ENCODE measurements around the gene STXBP5L. TPM values are rescaled to one million over a fixed set of nuclear protein-coding genes. Genes with fewer than 3 reads are reported as not detected.
"Not testable (repeated sequence)": the region's sequence is repeated elsewhere in the genome, so short reads cannot be mapped to it uniquely, and the experiment has no call there.

Gene STXBP5L
- total RNA-seq, 2 experiments from 2014 or later: not detected

DNA sequence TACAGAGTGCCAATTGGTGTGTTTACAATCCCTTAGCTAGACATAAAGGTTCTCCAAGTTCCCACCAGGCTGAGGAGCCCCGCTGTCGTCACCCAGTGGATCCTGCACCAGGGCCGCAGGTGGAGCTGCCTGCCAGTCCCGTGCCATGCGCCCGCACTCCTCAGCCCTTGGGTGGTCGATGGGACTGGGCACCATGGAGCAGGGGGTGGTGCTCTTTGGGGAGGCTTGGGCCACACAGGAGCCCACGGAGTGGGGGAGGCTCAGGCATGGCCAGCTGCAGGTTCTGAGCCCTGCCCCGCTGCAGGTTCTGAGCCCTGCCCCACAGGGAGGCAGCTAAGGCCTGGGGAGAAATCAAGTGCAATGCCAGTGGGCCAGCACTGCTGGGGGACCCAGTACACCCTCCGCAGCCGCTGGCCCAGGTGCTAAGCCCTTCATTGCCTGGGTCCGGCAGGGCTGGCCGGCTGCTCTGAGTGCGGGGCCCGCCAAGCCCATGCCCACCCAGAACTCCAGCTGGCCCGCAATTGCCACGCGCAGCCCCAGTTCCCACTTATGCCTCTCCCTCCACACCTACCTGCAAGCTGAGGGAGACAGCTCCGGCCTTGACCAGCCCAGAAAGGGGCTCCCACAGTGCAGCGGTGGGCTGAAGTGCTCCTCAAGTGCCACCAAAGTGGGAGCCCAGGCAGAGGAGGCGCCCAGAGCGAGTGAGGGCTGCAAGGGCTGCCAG is 170.5 kb downstream of the STXBP5L start:
- DNase-seq; H3K9me3 Mint-ChIP-seq (ENCODE audit: low read depth); H3K36me3 Mint-ChIP-seq; CTCF ChIA-PET; H3K27me3 Mint-ChIP-seq; H3K4me1 Mint-ChIP-seq; ATAC-seq; H3K4me3 Mint-ChIP-seq; H3K27ac Mint-ChIP-seq: not testable (repeated sequence)

DNA sequence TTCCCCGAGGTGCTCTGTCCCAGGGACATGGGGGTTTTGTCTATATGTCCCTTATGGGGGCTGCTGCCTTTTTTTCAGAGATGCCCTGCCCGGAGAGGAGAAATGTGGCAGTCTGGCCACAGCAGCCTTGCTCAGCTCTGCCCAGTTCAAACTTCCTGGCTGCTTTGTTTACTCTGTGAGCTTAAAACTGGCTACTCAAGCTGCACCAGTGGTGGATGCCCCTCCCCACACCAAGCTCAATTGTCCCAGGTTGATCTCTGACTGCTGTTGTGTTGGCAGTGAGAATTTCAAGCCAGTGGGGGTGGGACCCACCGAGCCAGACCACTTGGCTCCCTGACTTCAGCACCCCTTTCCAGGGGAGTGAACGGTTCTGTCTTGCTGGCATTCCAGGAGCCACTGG is 188.9 kb downstream of the STXBP5L start:
- H3K36me3 Mint-ChIP-seq: no peaks in the 10 kb centered on the region
- ATAC-seq (no peak), DNase-seq (no peak)
- CTCF ChIA-PET: no interaction called here
- no peaks in the 10 kb centered on the region for H3K4me1 Mint-ChIP-seq
- H3K27me3 Mint-ChIP-seq: no peaks in the 10 kb centered on the region
- H3K4me3 Mint-ChIP-seq: no peak overlapping the region
- peaks cover 6% of the 10 kb centered on the region for H3K9me3 Mint-ChIP-seq (ENCODE audit: low read depth)
- H3K27ac Mint-ChIP-seq: no peak overlapping the region

DNA sequence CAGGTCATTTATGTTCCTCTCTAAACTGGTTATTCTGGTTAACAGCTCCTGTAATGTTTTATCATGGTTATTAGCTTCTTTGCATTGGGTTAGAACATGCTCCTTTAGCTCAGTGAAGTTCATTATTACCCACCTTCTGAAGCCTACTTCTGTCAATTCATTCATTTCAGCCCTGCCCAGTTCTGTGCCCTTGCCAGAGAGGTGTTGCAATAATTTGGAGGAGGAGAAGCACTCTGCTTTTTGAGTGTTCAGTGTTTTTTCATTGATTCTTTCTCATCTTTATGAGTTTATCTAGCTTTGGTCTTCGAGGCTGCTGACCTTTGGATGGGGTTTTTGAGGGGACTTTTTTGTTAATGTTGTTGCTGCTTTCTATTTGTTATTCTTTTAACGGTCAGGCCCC is 203.1 kb downstream of the STXBP5L start:
- H3K4me1 Mint-ChIP-seq; H3K4me3 Mint-ChIP-seq; DNase-seq; H3K27me3 Mint-ChIP-seq; ATAC-seq; CTCF ChIA-PET; H3K36me3 Mint-ChIP-seq; H3K27ac Mint-ChIP-seq; H3K9me3 Mint-ChIP-seq (ENCODE audit: low read depth): not testable (repeated sequence)

DNA sequence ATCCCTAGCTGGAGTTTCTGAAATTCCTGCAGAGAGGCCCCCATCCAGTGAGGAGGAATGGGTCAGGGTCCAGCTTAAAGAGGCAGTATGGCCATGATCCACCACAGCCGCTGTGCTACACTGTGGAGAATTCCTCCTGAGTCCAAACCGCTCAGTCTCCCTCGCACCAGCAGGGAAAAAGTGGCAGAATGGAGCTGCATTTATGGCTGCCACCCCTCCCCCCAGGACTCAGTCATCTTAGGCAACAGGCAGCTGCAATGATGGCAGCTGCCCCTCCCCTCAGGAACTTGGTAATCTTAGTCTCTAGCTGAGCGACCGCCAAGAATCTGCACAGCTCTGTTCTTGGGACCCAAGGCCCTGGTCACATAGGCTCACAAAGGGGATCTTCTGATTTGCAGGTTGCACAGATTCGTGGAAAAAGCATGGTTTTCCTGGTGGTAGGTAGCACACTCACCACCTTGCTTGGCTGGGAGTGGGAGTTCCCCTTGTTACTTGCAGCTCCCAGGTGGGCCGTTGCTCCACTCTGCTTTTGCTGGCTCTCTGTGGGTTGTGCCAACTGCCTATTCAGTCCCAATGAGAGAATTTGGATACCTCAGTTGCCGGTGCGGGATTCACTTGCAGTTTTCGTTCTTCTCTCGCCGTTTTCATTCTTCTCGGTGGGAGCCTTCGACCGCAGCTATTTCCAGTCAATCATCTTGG is 204.1 kb downstream of the STXBP5L start:
- ATAC-seq (no peak), DNase-seq (no peak)
- H3K27ac Mint-ChIP-seq: no peak overlapping the region
- H3K4me3 Mint-ChIP-seq: no peak overlapping the region
- no peaks in the 10 kb centered on the region for H3K27me3 Mint-ChIP-seq
- no peaks in the 10 kb centered on the region for H3K36me3 Mint-ChIP-seq
- H3K9me3 Mint-ChIP-seq (ENCODE audit: low read depth): peaks cover 4% of the 10 kb centered on the region
- CTCF ChIA-PET: no interaction called here
- H3K4me1 Mint-ChIP-seq: no peaks in the 10 kb centered on the region

DNA sequence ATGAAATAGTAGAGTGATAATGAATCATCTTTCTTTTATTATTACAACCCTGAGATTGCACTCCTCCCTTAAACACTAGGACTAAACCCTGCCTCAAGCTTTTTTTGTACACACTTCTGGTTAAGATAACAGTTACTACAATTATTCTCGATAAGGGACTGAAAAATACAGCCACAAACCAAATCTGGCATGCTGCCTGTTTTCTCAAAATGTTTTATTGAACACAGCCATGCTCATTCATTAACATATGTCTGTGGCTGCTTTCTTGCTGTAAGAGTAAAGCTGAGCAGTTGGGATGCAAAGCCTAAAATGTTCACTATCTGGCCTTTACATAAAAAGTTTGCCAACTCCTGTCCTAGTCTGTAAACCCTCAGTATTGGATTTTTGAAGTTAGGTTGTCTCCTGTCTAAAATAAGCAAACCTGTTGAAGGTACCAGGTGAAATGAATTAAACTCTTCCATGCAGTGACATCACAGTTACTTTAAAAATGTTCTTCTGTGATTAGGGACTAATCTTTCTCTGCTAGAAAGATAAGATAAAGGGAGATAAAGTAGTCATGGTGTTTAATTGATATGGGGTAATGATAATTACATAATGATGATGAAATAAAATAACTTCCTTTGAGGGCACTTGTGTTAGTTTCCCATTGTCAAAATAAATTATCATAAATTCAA is 218.2 kb downstream of the STXBP5L start:
- ATAC-seq: no peak
- H3K9me3 Mint-ChIP-seq (ENCODE audit: low read depth): no peaks in the 10 kb centered on the region
- H3K4me1 Mint-ChIP-seq: no peaks in the 10 kb centered on the region
- DNase-seq: no peak
- H3K27me3 Mint-ChIP-seq: no peaks in the 10 kb centered on the region
- no peaks in the 10 kb centered on the region for H3K36me3 Mint-ChIP-seq
- CTCF ChIA-PET: no interaction called here
- H3K4me3 Mint-ChIP-seq: no peak overlapping the region
- H3K27ac Mint-ChIP-seq: no peak overlapping the region

DNA sequence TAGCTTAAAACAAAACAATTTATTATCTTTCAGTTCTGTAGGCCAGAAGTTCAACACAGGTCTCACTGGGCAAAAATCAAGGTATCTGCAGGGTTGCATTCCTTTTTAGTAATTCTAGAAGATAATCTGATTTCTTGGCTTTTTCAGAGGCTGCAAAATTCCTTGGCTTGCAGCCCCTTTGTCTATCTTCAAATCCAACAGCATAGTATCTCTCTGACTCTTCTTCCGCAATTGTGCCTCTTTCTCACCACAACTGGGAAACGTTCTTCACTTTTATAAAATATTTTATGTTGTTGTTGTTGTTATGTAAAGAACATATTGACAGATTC is 218.7 kb downstream of the STXBP5L start:
- H3K4me1 Mint-ChIP-seq: no peaks in the 10 kb centered on the region
- no peak overlapping the region for H3K27ac Mint-ChIP-seq
- H3K27me3 Mint-ChIP-seq: no peaks in the 10 kb centered on the region
- DNase-seq: no peak
- no peaks in the 10 kb centered on the region for H3K36me3 Mint-ChIP-seq
- ATAC-seq: no peak
- CTCF ChIA-PET: no interaction called here
- no peaks in the 10 kb centered on the region for H3K9me3 Mint-ChIP-seq (ENCODE audit: low read depth)
- H3K4me3 Mint-ChIP-seq: no peak overlapping the region

DNA sequence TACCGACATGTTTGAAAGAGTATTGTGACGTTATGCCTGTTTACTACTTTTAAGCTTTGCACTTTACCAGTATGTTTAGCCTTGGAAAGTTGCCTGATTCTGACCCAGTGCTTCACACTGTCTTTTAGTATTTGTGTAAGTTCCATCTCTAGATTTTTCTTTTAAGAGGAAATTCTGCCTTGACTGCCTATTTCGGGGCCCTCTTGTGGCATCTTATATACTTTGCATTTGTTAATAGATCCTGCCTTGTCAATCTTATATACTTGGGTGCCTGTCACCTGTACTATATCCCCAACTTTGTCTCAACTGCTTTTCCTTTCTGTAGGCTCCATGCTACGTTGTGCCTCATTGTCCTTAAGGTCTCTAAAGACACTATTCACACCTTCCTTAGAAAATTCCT is 244.6 kb downstream of the STXBP5L start:
- CTCF ChIA-PET: no interaction called here
- no peaks in the 10 kb centered on the region for H3K9me3 Mint-ChIP-seq (ENCODE audit: low read depth)
- ATAC-seq: no peak
- no peaks in the 10 kb centered on the region for H3K36me3 Mint-ChIP-seq
- no peaks in the 10 kb centered on the region for H3K4me1 Mint-ChIP-seq
- H3K4me3 Mint-ChIP-seq: no peak overlapping the region
- no peaks in the 10 kb centered on the region for H3K27me3 Mint-ChIP-seq
- DNase-seq: no peak
- no peak overlapping the region for H3K27ac Mint-ChIP-seq

DNA sequence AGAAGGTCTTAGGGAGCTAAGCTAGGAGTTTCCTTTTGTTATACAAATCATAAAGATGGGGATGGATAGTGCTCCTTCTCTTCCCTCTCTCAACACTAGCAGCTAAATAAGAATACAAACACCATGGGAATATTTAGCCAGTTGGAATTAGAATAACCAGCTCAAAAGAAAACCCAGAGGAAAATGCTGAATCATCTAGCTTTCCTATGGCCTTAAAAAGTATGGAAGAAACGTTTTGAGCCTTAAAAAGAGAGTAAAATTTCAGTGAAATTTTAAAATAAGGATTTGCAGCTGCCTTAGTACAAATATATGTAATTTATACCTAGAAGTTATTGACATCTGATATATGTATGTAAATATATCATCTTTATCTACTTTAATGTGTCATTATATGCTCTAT is 245.8 kb downstream of the STXBP5L start:
- Mint-ChIP-seq H3K4me1 (no peaks in the 10 kb centered on the region), H3K9me3 (ENCODE audit: low read depth) (no peaks in the 10 kb centered on the region), H3K36me3 (no peaks in the 10 kb centered on the region), H3K27me3 (no peaks in the 10 kb centered on the region), H3K4me3 (no peak overlapping the region), H3K27ac (no peak overlapping the region)
- no peak for DNase-seq
- no peak for ATAC-seq
- CTCF ChIA-PET: no interaction called here

DNA sequence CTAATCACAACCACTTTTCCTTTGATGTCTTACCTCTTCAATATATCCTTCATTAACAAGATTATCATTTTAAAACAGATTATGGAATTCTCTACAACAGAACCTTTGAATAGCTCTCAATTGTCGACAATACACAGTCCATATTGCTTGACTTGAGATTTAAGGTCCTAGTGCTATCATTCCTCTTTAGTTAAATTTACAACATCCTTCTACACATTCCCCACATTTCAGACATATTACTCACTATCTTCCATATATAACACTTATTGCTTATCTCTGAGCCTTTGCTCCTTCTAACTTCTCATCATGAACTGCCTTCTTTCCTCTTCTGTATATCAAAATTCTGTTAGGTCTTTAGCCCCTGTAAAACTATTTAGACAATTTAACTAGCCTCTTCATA is 247.0 kb downstream of the STXBP5L start:
- Mint-ChIP-seq H3K4me3 (no peak overlapping the region), H3K4me1 (no peaks in the 10 kb centered on the region), H3K36me3 (no peaks in the 10 kb centered on the region), H3K27ac (no peak overlapping the region), H3K27me3 (no peaks in the 10 kb centered on the region), H3K9me3 (ENCODE audit: low read depth) (no peaks in the 10 kb centered on the region)
- ATAC-seq (no peak), DNase-seq (no peak)
- CTCF ChIA-PET: no interaction called here

DNA sequence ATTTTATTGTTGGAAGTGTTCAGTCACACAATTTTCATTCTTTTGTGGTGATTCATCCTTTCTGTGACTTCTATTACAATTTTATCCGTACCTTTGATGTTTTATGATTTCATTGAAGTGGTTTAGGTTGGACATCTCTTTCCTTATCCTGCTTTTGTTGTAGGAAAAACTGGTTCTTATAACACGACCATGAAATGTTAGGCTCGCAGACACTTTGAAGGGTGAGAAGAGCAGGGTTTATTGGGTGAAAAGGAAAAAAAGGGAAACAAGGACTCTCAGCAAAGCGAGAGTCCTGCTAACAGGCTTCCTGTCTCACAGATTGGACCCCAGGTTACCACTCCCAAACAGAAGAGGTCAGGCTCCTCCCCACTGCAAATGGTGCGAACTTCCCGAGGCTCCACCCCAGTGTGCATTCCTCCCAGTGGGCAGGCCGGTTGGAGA is 257.4 kb downstream of the STXBP5L start:
- CTCF ChIA-PET: no interaction called here
- peaks cover under 1% of the 10 kb centered on the region for H3K9me3 Mint-ChIP-seq (ENCODE audit: low read depth)

DNA sequence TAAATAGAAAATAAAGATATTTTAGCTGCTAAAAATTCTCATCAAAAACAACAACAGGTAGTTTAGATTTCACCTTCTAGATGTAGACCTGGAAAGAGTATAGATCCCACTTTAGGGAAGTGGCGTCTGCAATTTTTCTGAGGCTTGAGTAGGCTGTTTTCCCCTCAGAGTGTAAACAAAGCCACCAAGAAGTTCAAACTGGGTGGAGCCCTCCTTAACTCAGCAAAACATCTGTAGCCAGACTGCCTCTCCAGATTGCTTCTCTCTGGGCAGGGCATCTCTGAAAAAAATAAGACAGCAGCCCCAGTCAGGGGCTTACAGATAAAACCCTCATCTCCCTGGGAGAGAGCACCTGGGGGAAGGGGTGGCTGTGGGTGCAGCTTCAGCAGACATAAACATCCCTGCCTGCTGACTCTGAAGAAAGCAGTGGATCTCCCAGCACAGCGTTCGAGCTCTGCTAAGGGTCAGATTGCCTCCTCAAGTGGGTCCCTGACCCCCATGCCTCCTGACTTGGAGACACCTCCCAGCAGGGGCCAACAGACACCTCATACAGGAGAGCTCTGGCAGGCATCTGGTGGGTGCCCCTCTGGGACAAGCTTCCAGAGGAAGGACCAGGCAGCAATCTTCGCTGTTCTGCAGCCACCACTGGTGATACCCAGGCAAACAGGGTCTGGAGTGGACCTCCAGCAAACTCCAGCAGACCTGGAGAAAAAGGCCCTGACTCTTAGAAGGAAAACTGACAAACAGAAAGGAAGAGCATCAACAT is 259.6 kb downstream of the STXBP5L start:
- Mint-ChIP-seq H3K9me3 (ENCODE audit: low read depth) (peaks cover 3% of the 10 kb centered on the region), H3K4me1 (no peaks in the 10 kb centered on the region), H3K4me3 (no peak overlapping the region), H3K36me3 (no peaks in the 10 kb centered on the region), H3K27me3 (no peaks in the 10 kb centered on the region), H3K27ac (no peak overlapping the region)
- DNase-seq (no peak), ATAC-seq (no peak)
- CTCF ChIA-PET: no interaction called here

More for the DNA sequence above, 257.4 kb downstream of the STXBP5L start:
- no peaks in the 10 kb centered on the region for H3K4me1 Mint-ChIP-seq
- no peak overlapping the region for H3K27ac Mint-ChIP-seq
- DNase-seq (no peak), ATAC-seq (no peak)
- no peaks in the 10 kb centered on the region for H3K36me3 Mint-ChIP-seq
- H3K27me3 Mint-ChIP-seq: no peaks in the 10 kb centered on the region
- no peak overlapping the region for H3K4me3 Mint-ChIP-seq

DNA sequence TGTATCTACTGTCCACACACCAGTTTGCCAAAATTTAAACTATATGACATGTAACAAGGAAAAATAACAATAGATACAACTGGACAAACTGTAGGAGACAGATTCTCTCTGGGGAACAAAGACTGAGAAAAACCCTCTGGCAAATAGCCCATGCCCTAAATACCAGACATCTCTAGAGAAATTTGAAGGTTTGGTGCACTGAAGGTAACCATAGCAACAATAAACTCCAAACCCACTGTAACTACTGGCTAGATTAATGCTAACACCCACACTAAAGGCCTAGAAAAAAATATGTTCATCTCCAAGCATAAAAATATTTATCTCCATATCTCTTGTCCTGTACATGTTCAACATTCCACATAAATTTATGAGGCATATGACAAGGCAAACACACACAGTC is 267.1 kb downstream of the STXBP5L start:
- Mint-ChIP-seq H3K4me3 (no peak overlapping the region), H3K4me1 (no peaks in the 10 kb centered on the region), H3K27ac (no peak overlapping the region), H3K9me3 (ENCODE audit: low read depth) (peaks cover 12% of the 10 kb centered on the region), H3K36me3 (no peaks in the 10 kb centered on the region), H3K27me3 (no peaks in the 10 kb centered on the region)
- CTCF ChIA-PET: no interaction called here
- ATAC-seq (no peak), DNase-seq (no peak)

DNA sequence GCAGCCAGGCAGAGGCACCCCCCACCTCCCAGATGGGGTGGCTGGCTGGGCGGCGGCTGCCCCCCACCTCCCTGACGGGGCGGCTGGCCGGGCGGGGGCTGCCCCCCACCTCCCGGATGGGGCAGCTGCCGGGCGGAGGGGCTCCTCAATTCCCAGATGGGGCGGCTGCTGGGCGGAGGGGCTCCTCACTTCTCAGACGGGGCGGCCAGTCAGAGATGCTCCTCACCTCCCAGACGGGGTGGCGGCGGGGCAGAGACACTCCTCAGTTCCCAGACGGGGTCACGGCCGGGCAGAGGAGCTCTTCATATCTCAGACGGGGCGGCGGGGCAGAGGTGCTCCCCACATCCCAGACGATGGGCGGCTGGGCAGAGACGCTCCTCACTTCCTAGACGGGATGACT is 282.6 kb downstream of the STXBP5L start:
- peaks cover 15% of the 10 kb centered on the region for H3K9me3 Mint-ChIP-seq (ENCODE audit: low read depth)
- H3K27me3 Mint-ChIP-seq, H3K36me3 Mint-ChIP-seq, CTCF ChIA-PET, H3K4me3 Mint-ChIP-seq, DNase-seq, H3K4me1 Mint-ChIP-seq, H3K27ac Mint-ChIP-seq, ATAC-seq: not testable (repeated sequence)

DNA sequence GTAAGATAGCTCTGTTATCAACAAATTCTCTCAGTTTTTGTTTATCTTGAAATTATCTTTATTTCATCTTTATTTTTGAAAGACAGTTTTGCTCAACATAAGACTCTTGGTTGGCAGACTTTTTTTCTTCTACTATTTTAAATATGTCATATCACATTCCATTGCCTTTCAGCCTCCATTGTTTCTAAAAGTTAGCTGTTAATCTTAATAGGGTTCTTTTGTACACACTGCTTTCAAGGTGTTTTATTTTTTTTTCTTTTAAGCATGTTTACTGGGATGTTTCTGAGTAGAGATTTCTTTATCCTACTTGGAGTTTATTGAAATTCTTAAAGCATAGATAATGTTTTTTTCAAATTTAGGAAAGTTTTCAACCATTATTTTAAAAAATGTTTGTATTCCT is 294.6 kb downstream of the STXBP5L start:
- no peaks in the 10 kb centered on the region for H3K27me3 Mint-ChIP-seq
- H3K9me3 Mint-ChIP-seq (ENCODE audit: low read depth): peaks cover 4% of the 10 kb centered on the region
- ATAC-seq (no peak), DNase-seq (no peak)
- H3K4me1 Mint-ChIP-seq: no peaks in the 10 kb centered on the region
- H3K27ac Mint-ChIP-seq: no peak overlapping the region
- no peak overlapping the region for H3K4me3 Mint-ChIP-seq
- CTCF ChIA-PET: no interaction called here
- no peaks in the 10 kb centered on the region for H3K36me3 Mint-ChIP-seq

All from activated CD8-positive, alpha-beta memory T cell treated with anti-CD3 and anti-CD28 coated beads, Interleukin-2, amount 10 ng/mL, durations not matched to agents 7 days and 5 days (primary cell).